H9 (cell line): ENCODE measurements around the gene THSD4. TPM values are rescaled to one million over a fixed set of nuclear protein-coding genes. Genes with fewer than 3 reads are reported as not detected.

Experiments used
- DNase-seq: peaks from one replicate; pipeline ENCODE4 v3.0.0-alpha.2; 2017
- H2AFZ ChIP-seq: one replicate; pipeline ENCODE4 v1.6.1; 2013; ENCODE audit warnings: mild to moderate bottlenecking, low read length, control low read depth, moderate library complexity
- H2AK5ac ChIP-seq: 2 replicates; pipeline ENCODE4 v1.6.1; 2013; ENCODE audit warnings: low read length, control low read depth, mixed read lengths; ENCODE audit not compliant: insufficient read length
- H2BK120ac ChIP-seq: one replicate; pipeline ENCODE4 v1.6.1; 2013; ENCODE audit warnings: low read depth, mild to moderate bottlenecking, low read length, control low read depth, inconsistent platforms; ENCODE audit not compliant: poor library complexity, severe bottlenecking
- H2BK12ac ChIP-seq: 2 replicates; pipeline ENCODE4 v1.6.1; 2013; ENCODE audit warnings: low read length, control low read depth, mixed read lengths, low read depth; ENCODE audit not compliant: insufficient read length
- H2BK15ac ChIP-seq: 2 replicates; pipeline ENCODE4 v1.6.1; 2013; ENCODE audit warnings: low read depth, low read length, control low read depth
- H2BK20ac ChIP-seq: one replicate; pipeline ENCODE4 v1.6.1; 2013; ENCODE audit warnings: low read depth, mild to moderate bottlenecking, low read length, control low read depth, inconsistent platforms; ENCODE audit not compliant: poor library complexity, severe bottlenecking
- H2BK5ac ChIP-seq: 2 replicates; pipeline ENCODE4 v1.6.1; 2013; ENCODE audit warnings: low read length, control low read depth, mixed read lengths; ENCODE audit not compliant: insufficient read length
- H3K14ac ChIP-seq: 2 replicates; pipeline ENCODE4 v1.6.1; 2013; ENCODE audit warnings: low read length, control low read depth; ENCODE audit not compliant: insufficient read depth
- H3K18ac ChIP-seq: 2 replicates; pipeline ENCODE4 v1.6.1; 2013; ENCODE audit warnings: low read depth, mild to moderate bottlenecking, mixed read lengths, low read length, control low read depth; ENCODE audit not compliant: insufficient read length
- H3K23ac ChIP-seq: 2 replicates; pipeline ENCODE4 v1.6.1; 2013; ENCODE audit warnings: low read length, control low read depth, mixed read lengths, low read depth; ENCODE audit not compliant: insufficient read length
- H3K23me2 ChIP-seq: 2 replicates; pipeline ENCODE4 v1.6.1; 2013; ENCODE audit warnings: low read depth, mild to moderate bottlenecking, mixed read lengths, low read length, control low read depth; ENCODE audit not compliant: insufficient read length, poor library complexity, severe bottlenecking
- H3K27ac ChIP-seq: 2 replicates; pipeline ENCODE4 v1.5.1; 2013; ENCODE audit warnings: low read length, control low read depth, mixed read lengths, low read depth; ENCODE audit not compliant: insufficient read length
- H3K27me3 ChIP-seq: 2 replicates; pipeline ENCODE4 v1.6.1; 2013; ENCODE audit warnings: low read length, control low read depth, inconsistent platforms; ENCODE audit not compliant: insufficient read depth
- H3K4ac ChIP-seq: 2 replicates; pipeline ENCODE4 v1.6.1; 2013; ENCODE audit warnings: low read depth, mild to moderate bottlenecking, control low read depth, inconsistent platforms, low read length, moderate library complexity
- H3K4me1 ChIP-seq: 2 replicates; pipeline ENCODE4 v1.6.1; 2013; ENCODE audit warnings: low read length, control low read depth, inconsistent platforms; ENCODE audit not compliant: insufficient read depth
- H3K4me2 ChIP-seq: 2 replicates; pipeline ENCODE4 v1.6.1; 2013; ENCODE audit warnings: low read length, control low read depth, mixed read lengths; ENCODE audit not compliant: insufficient read length, insufficient read depth
- H3K56ac ChIP-seq: 2 replicates; pipeline ENCODE4 v1.6.1; 2013; ENCODE audit warnings: low read depth, mild to moderate bottlenecking, mixed read lengths, low read length, control low read depth; ENCODE audit not compliant: insufficient read length
- H3K79me1 ChIP-seq: 2 replicates; pipeline ENCODE4 v1.6.1; 2013; ENCODE audit warnings: low read depth, mild to moderate bottlenecking, moderate library complexity, low read length, control low read depth, inconsistent platforms; ENCODE audit not compliant: insufficient read depth, poor library complexity, severe bottlenecking
- H3K79me2 ChIP-seq: 2 replicates; pipeline ENCODE4 v1.6.1; 2013; ENCODE audit warnings: low read length, control low read depth, inconsistent platforms; ENCODE audit not compliant: insufficient read depth
- H3K9ac ChIP-seq: 2 replicates; pipeline ENCODE4 v1.6.1; 2013; ENCODE audit warnings: low read length, control low read depth, mixed read lengths; ENCODE audit not compliant: insufficient read length; ENCODE audit errors: extremely low read depth
- H3K9me3 ChIP-seq: one replicate; pipeline ENCODE4 v1.6.1; 2013; ENCODE audit warnings: low read depth, low read length, inconsistent platforms; ENCODE audit not compliant: control insufficient read depth
- H3T11ph ChIP-seq: one replicate; pipeline ENCODE4 v1.6.1; 2013; ENCODE audit warnings: mild to moderate bottlenecking, low read length, control low read depth, inconsistent platforms
- H4K20me1 ChIP-seq: one replicate; pipeline ENCODE4 v1.6.1; 2013; ENCODE audit not compliant: control insufficient read depth, insufficient read length, insufficient read depth
- H4K5ac ChIP-seq: 2 replicates; pipeline ENCODE4 v1.6.1; 2013; ENCODE audit warnings: low read depth, mild to moderate bottlenecking, mixed read lengths, low read length, control low read depth; ENCODE audit not compliant: insufficient read length
- H4K8ac ChIP-seq: replicated peaks from 2 replicates; pipeline ENCODE4 v1.6.1; 2013; ENCODE audit warnings: low read length, control low read depth, mixed read lengths, low read depth; ENCODE audit not compliant: insufficient read length
- H4K91ac ChIP-seq: 2 replicates; pipeline ENCODE4 v1.6.1; 2013; ENCODE audit warnings: low read depth, mild to moderate bottlenecking, moderate library complexity, mixed read lengths, low read length, control low read depth; ENCODE audit not compliant: insufficient read length
- H3K27ac Mint-ChIP-seq, 3 experiments: 2 replicates in 2 of 3; 3 replicates in 1 of 3; pipeline ENCODE4 v1.8.0; 2020 to 2021; ENCODE audit warnings: mixed read lengths in 3 of 3, mild to moderate bottlenecking in 1 of 3, moderate library complexity in 1 of 3
- H3K27me3 Mint-ChIP-seq: 2 replicates; pipeline ENCODE4 v1.8.0; 2021; ENCODE audit warnings: low read depth, mild to moderate bottlenecking, moderate library complexity, mixed read lengths
- H3K36me3 Mint-ChIP-seq, 3 experiments: 2 replicates in 2 of 3; 3 replicates in 1 of 3; pipeline ENCODE4 v1.8.0; 2020 to 2021; ENCODE audit warnings: low read depth in 3 of 3, mixed read lengths in 3 of 3; ENCODE audit not compliant: insufficient read depth in 1 of 3
- H3K4me1 Mint-ChIP-seq, 2 experiments: 2 replicates each; pipeline ENCODE4 v1.8.0; 2020; ENCODE audit warnings: mixed read lengths in 2 of 2
- H3K4me3 Mint-ChIP-seq, 2 experiments: 2 replicates in 1 of 2; 3 replicates in 1 of 2; pipeline ENCODE4 v1.8.0; 2020 to 2021; ENCODE audit warnings: mild to moderate bottlenecking in 2 of 2, mixed read lengths in 2 of 2, moderate library complexity in 1 of 2
- H3K9me3 Mint-ChIP-seq, 2 experiments: 2 replicates in 1 of 2; 3 replicates in 1 of 2; pipeline ENCODE4 v1.8.0; 2020; ENCODE audit warnings: mild to moderate bottlenecking in 2 of 2, mixed read lengths in 2 of 2, moderate library complexity in 1 of 2
- CTCF ChIP-seq: fragments of 200-600 bp; sonication (generic); conservative IDR thresholded peaks from 3 replicates; pipeline ENCODE4 v1.8.0; 2021; ENCODE audit warnings: antibody characterized with exemption, mild to moderate bottlenecking
- WGBS: extraction: QIAGEN DNeasy Blood & Tissue Kit; methylation state at CpG from one replicate; pipeline ENCODE4 v1.1.7; 2013; ENCODE audit warnings: missing lambda C conversion rate, low lambda C conversion rate, mixed read lengths; ENCODE audit not compliant: insufficient read length; ENCODE audit errors: extremely low coverage; 5-methylcytosine and 5-hydroxymethylcytosine counted together
- total RNA-seq: library from RNA; stranded (reverse); gene quantifications from 2 replicates; pipeline ENCODE4 v1.2.1, GENCODE V29; 2021

THSD4 gene
- total RNA-seq, 1 experiment from 2014 or later: 5.5 TPM

- H4K5ac ChIP-seq: no peak overlapping the region
- no peak for DNase-seq
- no peak overlapping the region for H3K4ac ChIP-seq
- H3K79me1 ChIP-seq: no peaks in the 10 kb centered on the region
- no peak overlapping the region for H3K27ac Mint-ChIP-seq
- no peak for TF ChIP-seq CTCF
- H3K18ac ChIP-seq: no peak overlapping the region
- no peak overlapping the region for H3K27ac ChIP-seq
- no peaks in the 10 kb centered on the region for H3K9me3 ChIP-seq
- H4K91ac ChIP-seq: no peak overlapping the region
- H3K9ac ChIP-seq: no peak overlapping the region
- H3K4me1 Mint-ChIP-seq: peaks cover 7 to 11% of the 10 kb centered on the region in 2 experiments
- H3K27me3 Mint-ChIP-seq: no peaks in the 10 kb centered on the region
- H3T11ph ChIP-seq: no peak overlapping the region
- no peak overlapping the region for H4K8ac ChIP-seq
- H3K79me2 ChIP-seq: no peaks in the 10 kb centered on the region
- H2BK120ac ChIP-seq: no peak overlapping the region
- H3K23ac ChIP-seq: no peak overlapping the region
- no peak overlapping the region for H2BK15ac ChIP-seq
- H3K4me2 ChIP-seq: no peak overlapping the region
- no peak overlapping the region for H2BK20ac ChIP-seq
- H3K27me3 ChIP-seq: no peaks in the 10 kb centered on the region
- no peak overlapping the region for H2BK5ac ChIP-seq
- no peak overlapping the region for H2AK5ac ChIP-seq
- H3K9me3 Mint-ChIP-seq: peaks cover 17 to 19% of the 10 kb centered on the region in 2 experiments
- no peak overlapping the region for H3K4me3 Mint-ChIP-seq
- no CpG with 5 or more reads among the region's 1 CpG for WGBS
- no peak overlapping the region for H3K56ac ChIP-seq
- no peaks in the 10 kb centered on the region for H4K20me1 ChIP-seq
- H3K23me2 ChIP-seq: no peaks in the 10 kb centered on the region
- no peak overlapping the region for H2BK12ac ChIP-seq
- no peak overlapping the region for H2AFZ ChIP-seq
- H3K36me3 Mint-ChIP-seq: peaks cover 0 to 22% (median 13%) of the 10 kb centered on the region in 3 experiments; a peak in 5 of 7 replicates
- no peaks in the 10 kb centered on the region for H3K4me1 ChIP-seq
- H3K14ac ChIP-seq: no peak overlapping the region
These were observed 45.7 kb downstream of the THSD4 start for GRCh38 chr15:71160976-71161375.
